Measurements from ENCODE around the gene CAPN2. TPM values are rescaled to one million over a fixed set of nuclear protein-coding genes. Genes with fewer than 3 reads are reported as not detected.

Gene CAPN2
- total RNA-seq, 8 experiments from 2014 or later, result 46.9 to 180 (median 88.0) TPM

GRCh38 chr1:223754681-223755431 lies 42.5 kb downstream of the CAPN2 start:
- no peak overlapping the region for H3K27ac ChIP-seq
- in situ Hi-C loops (cut with MboI; ENCODE audit: low pct_unique_long_range_greater_than_20kb in 2 of 9, low sequenced_read_pairs in 9 of 9, unreplicated experiment in 9 of 9), result no loop called here
- ATAC-seq (replicated peaks in 6 of 8), result peak in 1 of 8 experiments; percentile 17

GRCh38 chr1:223755432-223755792 lies 43.1 kb downstream of the CAPN2 start:
- Histone ChIP-seq H3K4me1 (replicated peaks in 1 of 2) (no peaks in the 10 kb centered on the region), H3K4me3 (no peak overlapping the region), H3K27ac (no peak overlapping the region)
- ATAC-seq (replicated peaks in 6 of 8), result peak in 3 of 8 experiments; percentile 11 to 28 (median 21)
- in situ Hi-C loops (cut with MboI; ENCODE audit: low pct_unique_long_range_greater_than_20kb in 2 of 9, low sequenced_read_pairs in 9 of 9, unreplicated experiment in 9 of 9), result no loop called here
- WGBS, 10 experiments, result 93 to 95% methylated on average over 4 to 8 of the region's 9 CpGs; no CpG with 5 or more reads in 8 of the 10 experiments

More at GRCh38 chr1:223754681-223755431, 42.5 kb downstream of the CAPN2 start:
- Histone ChIP-seq H3K4me1 (replicated peaks in 1 of 2) (no peaks in the 10 kb centered on the region), H3K4me3 (no peak overlapping the region)
- 78 to 100% (median 95%) methylated on average over 1 to 8 of the region's 17 CpGs; no CpG with 5 or more reads in 4 of the 10 experiments for WGBS, 10 experiments

- peak; percentile 54 to 74 (median 72) for ATAC-seq (replicated peaks in 6 of 8)
- Histone ChIP-seq H3K27ac (no peak overlapping the region), H3K4me1 (replicated peaks in 1 of 2) (no peaks in the 10 kb centered on the region), H3K4me3 (no peak overlapping the region)
- in situ Hi-C loops (cut with MboI; ENCODE audit: low pct_unique_long_range_greater_than_20kb in 2 of 9, low sequenced_read_pairs in 9 of 9, unreplicated experiment in 9 of 9), result no loop called here
- WGBS, 10 experiments, result 81 to 100% (median 89%) methylated on average over 1 to 10 of the region's 13 CpGs; no CpG with 5 or more reads in 3 of the 10 experiments
Measured at GRCh38 chr1:223755992-223756775, 43.8 kb downstream of the CAPN2 start.

GRCh38 chr1:223756806-223757700 lies 44.7 kb downstream of the CAPN2 start:
- in situ Hi-C loops (cut with MboI; ENCODE audit: low pct_unique_long_range_greater_than_20kb in 2 of 9, low sequenced_read_pairs in 9 of 9, unreplicated experiment in 9 of 9), result no loop called here
- Histone ChIP-seq H3K4me1 (replicated peaks in 1 of 2) (no peaks in the 10 kb centered on the region), H3K27ac (no peak overlapping the region), H3K4me3 (no peak overlapping the region)
- ATAC-seq (replicated peaks in 6 of 8), result no peak
- WGBS, 10 experiments, result 71 to 100% (median 91%) methylated on average over 1 to 16 of the region's 20 CpGs; no CpG with 5 or more reads in 1 of the 10 experiments

GRCh38 chr1:223758734-223759133 lies 46.4 kb downstream of the CAPN2 start:
- ATAC-seq (replicated peaks in 6 of 8), result no peak

GRCh38 chr1:223759273-223759672 lies 46.9 kb downstream of the CAPN2 start:
- Histone ChIP-seq H3K4me3 (no peak overlapping the region), H3K27ac (no peak overlapping the region), H3K4me1 (replicated peaks in 1 of 2) (no peaks in the 10 kb centered on the region)
- WGBS, 10 experiments, result 62 to 100% (median 91%) methylated on average over 2 to 13 of the region's 13 CpGs; no CpG with 5 or more reads in 2 of the 10 experiments
- no peak for ATAC-seq (replicated peaks in 6 of 8)
- in situ Hi-C loops (cut with MboI; ENCODE audit: low pct_unique_long_range_greater_than_20kb in 2 of 9, low sequenced_read_pairs in 9 of 9, unreplicated experiment in 9 of 9), result no loop called here

More at GRCh38 chr1:223758734-223759133, 46.4 kb downstream of the CAPN2 start:
- in situ Hi-C loops (cut with MboI; ENCODE audit: low pct_unique_long_range_greater_than_20kb in 2 of 9, low sequenced_read_pairs in 9 of 9, unreplicated experiment in 9 of 9), result no loop called here
- no peak overlapping the region for H3K4me3 ChIP-seq
- 85 to 100% (median 96%) methylated on average over 2 to 9 of the region's 9 CpGs; no CpG with 5 or more reads in 1 of the 10 experiments for WGBS, 10 experiments
- no peak overlapping the region for H3K27ac ChIP-seq
- H3K4me1 ChIP-seq (replicated peaks in 1 of 2), result no peaks in the 10 kb centered on the region

GRCh38 chr1:223760833-223761232 lies 48.5 kb downstream of the CAPN2 start:
- ATAC-seq (replicated peaks in 6 of 8), result no peak
- in situ Hi-C loops (cut with MboI; ENCODE audit: low pct_unique_long_range_greater_than_20kb in 2 of 9, low sequenced_read_pairs in 9 of 9, unreplicated experiment in 9 of 9), result no loop called here
- Histone ChIP-seq H3K4me1 (replicated peaks in 1 of 2) (peaks cover 0 to 10% of the 10 kb centered on the region in 2 donors), H3K27ac (no peak overlapping the region), H3K4me3 (no peak overlapping the region)
- WGBS, 10 experiments, result 94 to 100% (median 96%) methylated on average over 1 to 6 of the region's 6 CpGs; no CpG with 5 or more reads in 4 of the 10 experiments

- H3K4me1 ChIP-seq (replicated peaks in 1 of 2), result peaks cover 0 to 10% of the 10 kb centered on the region in 2 donors
- 97 to 100% (median 100%) methylated on average over 1 to 4 of the region's 7 CpGs; no CpG with 5 or more reads in 5 of the 10 experiments for WGBS, 10 experiments
- in situ Hi-C loops (cut with MboI; ENCODE audit: low pct_unique_long_range_greater_than_20kb in 2 of 9, low sequenced_read_pairs in 9 of 9, unreplicated experiment in 9 of 9), result no loop called here
Measured at GRCh38 chr1:223761411-223761810, 49.1 kb downstream of the CAPN2 start.

GRCh38 chr1:223763251-223763650 lies 50.9 kb downstream of the CAPN2 start:
- WGBS, 10 experiments, result 93 to 100% (median 98%) methylated on average over 3 to 5 of the region's 5 CpGs; no CpG with 5 or more reads in 6 of the 10 experiments
- in situ Hi-C loops (cut with MboI; ENCODE audit: low pct_unique_long_range_greater_than_20kb in 2 of 9, low sequenced_read_pairs in 9 of 9, unreplicated experiment in 9 of 9), result no loop called here
- H3K4me1 ChIP-seq (replicated peaks in 1 of 2), result peaks cover 0 to 10% of the 10 kb centered on the region in 2 donors
- peak in 1 of 8 experiments; percentile 19 for ATAC-seq (replicated peaks in 6 of 8)
- no peak overlapping the region for H3K27ac ChIP-seq
- no peak overlapping the region for H3K4me3 ChIP-seq

More at GRCh38 chr1:223761411-223761810, 49.1 kb downstream of the CAPN2 start:
- Histone ChIP-seq H3K27ac (no peak overlapping the region), H3K4me3 (no peak overlapping the region)
- ATAC-seq (replicated peaks in 6 of 8), result no peak

GRCh38 chr1:223763881-223764280 lies 51.5 kb downstream of the CAPN2 start:
- H3K27ac ChIP-seq, result no peak overlapping the region

GRCh38 chr1:223765036-223765718 lies 52.8 kb downstream of the CAPN2 start:
- H3K4me1 ChIP-seq (replicated peaks in 1 of 2), result peaks cover 0 to 10% of the 10 kb centered on the region in 2 donors
- in situ Hi-C loops (cut with MboI; ENCODE audit: low pct_unique_long_range_greater_than_20kb in 2 of 9, low sequenced_read_pairs in 9 of 9, unreplicated experiment in 9 of 9), result no loop called here
- peak overlapping the region in 1 of 2 donors; percentile 0 for H3K27ac ChIP-seq
- ATAC-seq (replicated peaks in 6 of 8), result peak; percentile 83 to 96 (median 93)
- 0 to 43% (median 30%) methylated on average over 1 to 8 of the region's 9 CpGs; no CpG with 5 or more reads in 4 of the 10 experiments for WGBS, 10 experiments
- no peak overlapping the region for H3K4me3 ChIP-seq

More at GRCh38 chr1:223763881-223764280, 51.5 kb downstream of the CAPN2 start:
- no peak for ATAC-seq (replicated peaks in 6 of 8)
- peaks cover 0 to 10% of the 10 kb centered on the region in 2 donors for H3K4me1 ChIP-seq (replicated peaks in 1 of 2)
- in situ Hi-C loops (cut with MboI; ENCODE audit: low pct_unique_long_range_greater_than_20kb in 2 of 9, low sequenced_read_pairs in 9 of 9, unreplicated experiment in 9 of 9), result no loop called here
- H3K4me3 ChIP-seq, result no peak overlapping the region
- 75 to 100% (median 99%) methylated on average over 1 to 5 of the region's 5 CpGs; no CpG with 5 or more reads in 2 of the 10 experiments for WGBS, 10 experiments

All from motor neuron (in vitro differentiated cells).